HG03196 (cell line): ENCODE data around the gene PSMD1.
A peak's percentile ranks its signal among the peaks of the same experiment; 100 is the strongest.
"Not testable (repeated sequence)": the region's sequence is repeated elsewhere in the genome, so short reads cannot be mapped to it uniquely, and the experiment has no call there.

ENCODE experiments used
- ATAC-seq: cut with Tn5 transposase; IDR thresholded peaks from one replicate; pipeline ENCODE4 v1.9.1; 2021; ENCODE audit not compliant: unreplicated experiment

PSMD1 gene

DNA sequence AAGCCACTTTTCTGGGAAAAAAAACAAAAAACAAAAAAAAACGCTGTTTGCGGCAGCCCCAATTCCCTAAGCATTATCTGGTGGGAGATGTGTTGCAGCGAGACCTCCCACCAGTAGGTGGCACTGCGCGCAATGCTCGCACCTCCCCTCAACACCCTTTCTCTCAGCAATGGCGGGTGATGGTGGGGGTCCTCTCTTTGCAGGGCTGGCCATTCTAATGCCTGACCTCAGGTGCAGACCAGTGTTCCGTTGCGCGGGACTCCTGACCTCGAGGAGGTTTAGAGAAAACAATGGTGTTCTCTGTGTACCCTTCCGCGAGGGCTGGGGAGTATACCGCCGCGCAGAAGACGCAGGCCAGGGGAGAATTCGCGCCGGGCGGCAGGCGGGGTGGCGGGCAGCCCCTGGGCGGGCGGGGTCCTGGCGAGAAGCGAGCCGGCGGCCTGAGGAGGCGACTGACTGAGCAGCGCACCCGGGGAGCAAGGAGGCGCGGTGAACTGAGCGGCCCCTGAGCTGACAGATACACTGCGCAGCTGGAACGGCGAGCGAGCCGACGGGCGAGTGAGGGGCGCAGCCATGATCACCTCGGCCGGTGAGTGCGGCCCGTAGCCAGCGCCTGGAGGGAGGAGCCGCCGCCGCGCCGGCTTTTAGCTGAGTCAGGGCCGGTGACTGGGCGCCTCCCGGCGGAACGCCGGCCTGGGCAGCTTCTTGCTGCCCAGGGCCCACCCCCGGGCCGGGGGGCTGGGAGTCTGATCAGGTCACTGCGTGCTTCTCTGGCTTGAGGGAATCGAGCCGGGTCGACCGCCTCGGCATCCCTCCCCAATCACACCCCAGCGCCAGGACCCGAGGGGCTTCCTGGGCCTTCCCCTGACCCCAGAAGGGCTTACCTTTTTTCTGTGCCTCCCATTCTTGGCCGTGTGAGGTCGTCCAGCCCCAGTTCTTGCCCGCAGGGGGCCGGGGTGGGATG is at the start of gene PSMD1:
Gene PSMD1 (plus strand): TSS at position 415 of the 964 bp plus-strand sequence. CDS start 159 bp downstream, at position 574.
- peak; percentile 81 for ATAC-seq

DNA sequence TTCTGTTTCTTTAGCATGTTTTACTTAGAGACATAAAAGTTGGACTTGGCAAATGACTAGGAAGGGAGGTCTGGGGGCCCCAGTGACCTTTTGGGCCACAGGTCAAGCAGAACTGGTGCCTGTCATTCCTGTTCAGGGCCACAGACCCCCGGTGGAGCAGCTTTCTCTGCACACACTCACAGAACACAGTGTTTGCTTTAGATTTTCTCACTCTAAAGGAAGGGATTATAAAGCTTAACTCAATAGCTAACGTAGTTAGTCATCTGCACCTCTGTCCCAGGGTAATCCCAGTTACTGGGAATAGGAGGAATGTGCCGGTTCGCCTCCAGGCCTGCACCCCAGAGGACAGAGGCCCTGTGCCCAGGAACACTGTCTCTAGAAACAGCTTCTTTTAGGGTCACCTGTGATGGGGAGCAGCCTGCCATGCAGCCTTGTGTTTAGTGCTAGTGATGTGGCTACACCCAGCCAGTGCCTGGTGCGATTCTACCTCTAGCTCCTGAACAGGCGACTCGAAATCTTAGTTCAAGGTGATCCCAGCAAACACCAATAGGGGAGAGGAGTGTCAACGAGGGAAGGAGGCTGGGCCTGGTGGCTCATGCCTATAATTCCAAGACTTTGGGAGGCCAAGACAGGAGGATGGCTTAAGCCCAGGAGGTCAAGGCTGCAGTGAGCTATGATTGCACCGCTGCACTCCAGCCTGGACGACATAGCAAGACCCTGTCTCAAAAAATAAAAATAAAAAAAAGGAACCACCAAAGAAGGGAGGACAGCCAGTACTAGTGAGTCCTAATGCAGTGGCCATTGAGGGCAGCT is 49.2 kb upstream of the PSMD1 start:
- no peak for ATAC-seq

DNA sequence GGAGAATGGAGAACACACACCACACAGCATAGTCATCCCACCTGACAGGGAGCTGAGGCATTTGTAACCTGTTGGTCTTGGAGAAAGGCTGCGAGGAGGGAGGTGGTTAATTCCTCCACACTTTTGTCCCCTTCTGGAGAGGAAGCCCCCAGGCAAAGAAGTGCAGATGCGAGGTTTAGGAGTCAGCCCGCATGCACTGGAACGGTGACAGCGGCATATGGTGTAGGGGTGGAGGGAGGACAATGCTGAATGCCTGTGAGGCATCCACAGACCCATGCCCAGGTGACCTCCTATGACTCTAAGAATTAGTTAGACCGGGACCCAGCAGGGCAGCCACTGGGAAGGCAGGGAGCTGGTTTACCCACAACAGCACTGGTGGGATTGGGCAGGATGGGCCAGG is 48.5 kb upstream of the PSMD1 start:
- no peak for ATAC-seq

DNA sequence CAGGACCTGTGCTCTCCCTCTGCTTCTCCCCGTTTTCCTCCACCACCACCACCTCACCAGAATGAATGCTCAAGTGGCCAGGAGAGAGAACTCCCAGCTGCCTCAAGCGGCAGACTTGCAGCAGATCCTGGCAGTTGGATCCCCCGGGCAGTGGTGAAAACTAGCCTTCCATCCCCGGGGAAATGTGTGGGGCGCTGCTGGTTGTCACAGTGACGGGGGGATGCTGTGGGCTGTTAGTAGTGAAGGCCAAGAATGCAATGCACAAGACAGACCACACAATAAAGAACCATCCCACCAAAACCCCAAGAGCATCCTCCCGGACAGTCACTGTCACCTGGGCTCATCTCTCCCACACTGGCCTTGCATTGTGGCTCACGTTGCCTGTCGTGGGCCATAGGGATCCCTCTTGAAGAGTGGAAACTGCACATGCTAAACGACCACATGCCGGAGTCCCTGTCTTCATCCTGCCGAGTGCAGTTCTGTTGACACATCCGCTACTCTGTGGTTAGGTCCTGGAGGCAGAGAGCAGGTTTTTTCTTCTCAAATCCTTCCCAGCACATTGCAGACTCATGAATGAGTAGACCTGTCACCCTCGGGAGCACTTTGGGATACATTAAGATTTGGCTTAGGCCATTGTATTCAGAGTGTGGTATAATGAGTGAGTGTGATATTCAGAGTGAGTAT is 47.3 kb upstream of the PSMD1 start:
- ATAC-seq: no peak

DNA sequence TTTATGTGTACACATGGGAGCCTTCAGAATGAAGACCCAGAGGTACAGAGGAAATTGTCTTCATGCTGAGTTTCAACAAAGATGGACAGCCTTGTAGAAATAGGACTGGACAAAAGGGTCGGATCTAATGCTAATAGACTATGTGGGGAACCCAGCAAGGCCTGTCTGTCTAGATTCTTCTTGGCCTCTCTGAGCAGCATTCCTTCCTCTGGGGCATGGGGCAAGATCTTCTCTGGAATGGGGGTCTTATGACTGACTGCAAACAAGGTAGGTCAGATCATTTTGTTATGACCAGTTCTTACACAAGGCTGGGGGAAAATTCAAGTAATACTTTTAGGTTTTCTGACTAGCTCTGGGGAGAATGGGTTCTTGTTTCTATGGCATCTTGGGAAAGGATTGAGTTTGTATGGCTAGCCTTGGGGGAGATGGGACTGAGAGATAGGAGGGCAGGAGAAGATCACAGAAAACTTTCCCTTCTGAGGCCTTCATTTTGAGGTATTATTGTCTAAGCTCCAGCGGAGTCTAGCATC is 46.4 kb upstream of the PSMD1 start:
- ATAC-seq: no peak

DNA sequence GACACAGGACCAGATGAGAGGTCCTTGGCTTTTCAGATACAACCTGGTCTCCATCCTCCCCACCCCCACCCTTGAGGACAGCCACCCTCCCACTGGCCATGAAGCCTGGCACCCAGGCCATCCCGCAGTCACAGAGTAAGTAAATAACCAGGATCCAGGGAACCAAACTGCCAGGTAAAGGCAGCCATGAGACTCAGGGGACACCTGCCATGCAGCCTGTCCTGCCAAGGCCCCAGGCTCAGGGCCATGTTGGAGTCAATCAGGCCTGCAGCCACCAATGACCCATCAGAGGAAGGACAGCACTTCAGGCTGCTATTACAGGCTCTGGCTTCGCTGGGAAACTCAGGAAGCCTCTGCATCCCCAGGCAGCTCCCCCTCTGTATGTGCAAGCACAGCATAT is 45.1 kb upstream of the PSMD1 start:
- ATAC-seq: no peak

DNA sequence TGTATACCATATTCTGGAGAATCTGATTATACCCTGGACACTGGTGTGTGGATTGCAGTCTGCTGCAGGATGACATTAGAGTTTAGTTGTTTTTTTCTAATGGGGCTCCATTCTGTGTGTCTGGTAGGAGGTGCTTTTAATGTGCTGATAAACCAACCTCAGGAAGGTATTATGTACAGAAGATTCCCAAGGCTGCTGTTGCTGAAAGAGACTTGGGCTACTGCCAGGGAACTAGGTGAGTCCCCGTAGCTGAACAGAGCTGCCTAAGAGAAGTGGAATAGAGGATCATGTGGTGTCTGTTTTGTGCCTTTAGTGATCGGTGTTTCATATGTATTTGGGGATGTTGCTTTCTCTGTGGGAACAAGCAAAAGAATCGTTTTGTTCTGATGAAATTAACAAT is 44.2 kb upstream of the PSMD1 start:
- ATAC-seq: no peak

DNA sequence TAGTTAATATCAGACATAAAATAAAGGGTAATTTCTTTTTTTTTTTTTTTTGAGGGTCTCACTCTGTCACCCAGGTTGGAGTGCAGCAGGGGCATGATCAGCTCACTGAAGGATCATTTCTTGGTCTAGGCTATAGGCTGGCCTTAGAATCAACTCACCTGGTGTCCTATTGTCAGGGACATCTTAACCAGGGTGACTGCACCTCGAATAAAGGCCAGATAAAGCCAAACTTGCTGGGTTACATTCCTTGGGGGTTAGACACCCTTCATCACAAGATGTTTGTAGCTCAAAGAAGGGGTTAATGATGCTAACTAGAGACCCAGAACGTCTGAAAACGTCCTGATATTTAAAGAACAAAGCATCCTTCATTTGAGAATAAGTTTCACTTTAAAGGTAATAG is 42.8 kb upstream of the PSMD1 start:
- no peak for ATAC-seq

DNA sequence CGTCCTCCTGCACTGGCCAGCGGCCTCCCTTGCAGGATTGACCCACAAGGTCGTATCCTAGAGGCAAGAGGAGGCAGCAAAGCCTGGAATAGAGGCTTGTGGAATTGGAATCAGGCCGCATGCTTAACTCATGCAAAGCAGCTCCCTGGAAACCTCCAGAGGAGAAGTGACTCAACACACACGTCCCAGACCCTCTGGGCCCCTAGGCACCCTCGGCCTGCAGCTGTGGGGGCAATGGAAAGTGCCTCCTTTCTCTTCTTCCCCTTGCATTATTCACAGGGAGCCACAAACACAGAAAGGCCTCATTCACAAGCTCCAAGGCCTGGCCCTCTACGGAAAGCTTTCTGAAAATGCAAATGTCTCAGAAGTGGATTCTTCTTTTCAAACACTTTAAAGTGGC is 41.2 kb upstream of the PSMD1 start:
- ATAC-seq: no peak

DNA sequence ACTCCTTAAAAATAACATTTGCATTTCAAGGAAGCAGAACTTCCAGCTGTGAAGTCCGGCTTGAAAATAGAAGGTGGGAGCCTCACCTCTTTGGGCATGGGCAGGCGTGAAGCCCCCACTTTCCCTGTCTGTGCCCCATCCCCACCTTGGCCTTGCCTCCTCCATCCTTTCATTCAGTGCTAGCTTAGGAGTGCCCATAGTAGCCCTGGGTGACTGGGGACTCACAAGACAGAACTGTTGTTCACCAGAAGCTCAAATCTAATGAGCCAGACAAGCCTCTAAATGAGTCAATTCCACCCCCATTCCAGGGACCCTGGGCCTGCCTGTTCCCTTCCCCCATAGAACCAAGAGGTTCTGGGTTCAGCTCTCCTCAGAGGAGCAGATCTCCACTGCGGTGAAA is 40.7 kb upstream of the PSMD1 start:
- ATAC-seq: no peak

DNA sequence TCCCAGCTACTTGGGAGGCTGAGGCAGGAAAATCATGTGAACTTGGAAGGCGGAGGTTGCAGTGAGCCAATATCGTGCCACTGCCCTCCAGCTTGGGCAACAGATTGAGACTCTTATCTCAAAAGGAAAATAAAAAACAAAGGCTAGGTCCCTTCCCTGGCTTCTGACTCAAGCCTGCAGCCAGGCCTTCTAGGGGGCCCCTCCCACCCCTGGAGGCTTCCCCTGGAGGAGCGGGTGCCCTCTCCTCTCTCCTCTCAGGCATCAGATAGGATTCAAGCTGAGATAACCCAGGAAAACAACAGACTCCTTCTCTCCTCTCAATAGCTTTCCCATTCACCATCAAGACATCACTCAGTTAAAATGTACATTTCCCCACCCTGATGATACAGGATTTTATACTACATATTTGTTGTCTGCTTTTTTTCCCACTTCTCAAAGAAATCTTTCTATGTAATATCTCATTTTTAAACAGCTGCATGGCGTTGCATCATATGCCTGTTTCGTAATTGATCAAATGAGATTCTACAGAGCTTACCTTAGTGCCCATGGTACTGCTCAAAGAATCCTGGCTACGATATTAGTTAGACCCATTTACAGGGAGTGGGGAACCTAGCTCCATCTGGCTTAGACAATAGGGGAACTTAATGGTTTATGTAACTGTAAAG is 40.0 kb upstream of the PSMD1 start:
- ATAC-seq: no peak

DNA sequence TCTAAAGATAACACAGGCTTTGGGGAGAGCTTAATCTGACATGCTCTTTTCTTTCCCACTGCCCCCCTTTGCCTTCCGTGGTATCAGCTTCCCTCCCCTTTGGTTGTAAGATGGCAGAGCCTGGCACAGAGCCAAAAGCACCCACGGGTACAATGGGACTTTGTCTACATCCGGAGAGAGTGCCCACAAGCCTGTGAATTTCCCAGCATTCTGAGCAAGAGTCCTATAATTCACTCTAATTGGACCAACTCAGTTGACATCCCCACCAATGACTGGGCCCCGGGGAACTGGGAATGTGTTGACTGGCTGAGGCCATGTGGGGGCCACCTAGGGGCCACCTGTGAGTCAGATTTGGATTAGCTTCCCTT is 39.5 kb upstream of the PSMD1 start:
- no peak for ATAC-seq

DNA sequence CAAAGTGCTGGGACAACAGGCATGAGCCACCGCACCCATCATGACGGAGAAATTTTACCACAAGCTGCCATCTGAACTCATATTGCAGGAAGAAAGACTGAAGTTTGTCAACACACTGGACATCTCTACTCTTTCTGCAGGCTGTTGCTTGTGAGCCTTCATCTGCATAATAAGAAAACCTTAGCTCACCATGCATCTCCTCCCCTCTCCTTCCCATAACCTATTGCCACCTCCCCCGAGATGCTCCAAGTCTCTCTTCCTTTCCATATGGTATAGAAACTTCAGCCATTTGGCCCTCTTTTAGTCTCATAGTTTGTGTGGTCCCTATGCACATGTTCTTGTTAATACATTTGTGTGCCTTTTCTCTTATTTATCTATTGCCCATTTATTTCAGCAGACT is 38.5 kb upstream of the PSMD1 start:
- ATAC-seq: no peak

DNA sequence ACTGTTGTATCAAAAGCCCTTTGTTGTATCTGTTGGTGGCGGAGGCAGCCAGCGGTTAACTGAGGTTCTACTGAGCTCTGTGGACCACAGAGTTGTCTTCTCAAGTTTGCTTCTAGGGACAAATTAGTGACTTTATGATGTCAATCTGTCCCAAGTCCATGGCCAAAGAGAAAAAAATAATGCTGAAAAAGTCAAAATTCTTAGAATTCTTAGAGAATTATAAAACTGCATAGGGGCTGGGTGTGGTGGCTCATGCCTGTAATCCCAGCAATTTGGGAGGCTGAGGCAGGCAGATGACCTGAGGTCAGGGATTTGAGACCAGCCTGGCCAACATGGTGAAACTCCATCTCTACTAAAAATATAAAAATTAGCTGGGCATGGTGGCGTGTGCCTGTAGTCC is 31.6 kb upstream of the PSMD1 start:
- not testable (repeated sequence) for ATAC-seq

DNA sequence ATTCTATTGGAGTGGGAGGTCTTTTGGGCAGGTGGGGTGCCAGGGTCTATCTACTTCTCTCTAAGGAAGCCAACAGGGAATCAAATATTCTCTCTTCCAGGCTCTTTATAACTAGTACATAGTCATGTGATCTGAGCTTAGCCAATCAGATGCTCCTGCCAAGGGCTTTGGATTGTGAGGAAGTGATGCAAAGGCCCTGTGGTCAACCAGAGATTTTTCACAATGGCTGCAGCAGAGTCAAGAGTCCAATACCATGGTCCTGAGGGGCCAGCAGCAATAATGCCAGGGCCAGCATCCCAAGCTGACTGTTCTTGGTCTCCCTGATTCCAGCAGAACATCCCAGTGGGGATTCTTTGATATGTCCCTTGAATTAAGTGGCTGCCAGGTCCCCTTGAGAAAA is 27.8 kb upstream of the PSMD1 start:
- ATAC-seq: no peak

DNA sequence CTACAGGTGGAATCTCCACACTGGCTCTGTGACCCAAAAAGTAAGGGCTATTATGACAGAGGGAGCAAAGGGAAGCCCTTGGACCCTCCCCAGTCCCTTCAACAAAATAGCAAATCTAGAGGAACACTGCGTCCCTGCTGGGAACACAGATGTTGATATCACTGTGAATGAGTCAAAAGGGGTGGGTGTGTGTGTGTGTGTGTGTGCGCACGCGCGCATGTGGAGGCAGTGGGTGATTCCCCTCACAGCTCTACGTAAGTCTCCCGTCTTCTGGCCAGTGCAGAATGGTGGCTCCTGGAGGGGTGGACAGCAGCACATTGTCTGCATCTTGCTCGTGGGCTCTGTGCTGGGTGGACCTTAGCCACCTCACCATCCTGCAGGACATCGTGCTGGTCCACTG is 27.1 kb upstream of the PSMD1 start:
- ATAC-seq: no peak

DNA sequence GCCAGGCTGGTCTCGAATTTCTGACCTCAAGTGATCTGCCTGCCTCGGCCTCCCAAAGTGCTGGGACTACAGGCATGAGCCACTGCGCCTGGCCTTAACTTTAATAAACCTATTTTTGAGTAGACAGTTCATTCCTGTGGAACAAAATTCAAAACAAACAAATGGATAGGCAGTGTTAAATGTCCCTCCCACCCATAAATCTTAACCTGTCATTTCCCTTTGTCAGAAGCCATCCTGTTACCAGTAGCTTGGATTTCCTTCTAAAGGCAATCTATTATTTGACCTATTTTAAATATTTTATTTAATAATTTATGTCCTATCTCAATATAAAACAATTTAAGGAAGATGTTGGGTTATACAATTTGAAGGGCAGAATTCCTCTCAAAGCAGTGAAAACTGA is 25.9 kb upstream of the PSMD1 start:
- no peak for ATAC-seq

DNA sequence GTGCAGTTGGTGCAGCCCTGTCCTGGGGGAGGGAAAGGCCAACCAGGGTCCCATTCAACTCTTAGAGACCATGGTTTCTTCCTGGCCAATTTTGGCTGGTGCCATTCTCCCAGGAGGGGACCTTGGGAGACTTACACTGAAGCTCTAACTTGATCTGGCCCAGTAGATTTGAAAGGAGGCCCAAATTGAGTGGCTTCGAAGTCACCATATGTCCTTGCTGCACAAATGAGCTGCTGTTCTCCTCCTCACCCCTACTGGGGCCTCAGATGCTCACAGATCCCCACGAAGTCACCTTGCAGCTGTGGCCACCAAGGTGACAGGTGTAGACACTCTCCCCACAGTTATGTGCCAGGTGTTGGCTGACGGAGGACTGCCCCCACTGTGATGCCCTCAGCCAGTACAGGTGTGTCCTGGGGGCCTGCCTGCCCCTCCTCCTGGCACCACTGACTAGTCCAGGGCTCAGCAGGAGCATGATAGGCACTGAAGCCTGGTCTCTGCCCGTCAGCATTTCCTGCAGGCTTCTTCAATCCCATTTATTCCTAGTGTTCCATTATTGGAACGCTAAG is 24.0 kb upstream of the PSMD1 start:
- no peak for ATAC-seq

DNA sequence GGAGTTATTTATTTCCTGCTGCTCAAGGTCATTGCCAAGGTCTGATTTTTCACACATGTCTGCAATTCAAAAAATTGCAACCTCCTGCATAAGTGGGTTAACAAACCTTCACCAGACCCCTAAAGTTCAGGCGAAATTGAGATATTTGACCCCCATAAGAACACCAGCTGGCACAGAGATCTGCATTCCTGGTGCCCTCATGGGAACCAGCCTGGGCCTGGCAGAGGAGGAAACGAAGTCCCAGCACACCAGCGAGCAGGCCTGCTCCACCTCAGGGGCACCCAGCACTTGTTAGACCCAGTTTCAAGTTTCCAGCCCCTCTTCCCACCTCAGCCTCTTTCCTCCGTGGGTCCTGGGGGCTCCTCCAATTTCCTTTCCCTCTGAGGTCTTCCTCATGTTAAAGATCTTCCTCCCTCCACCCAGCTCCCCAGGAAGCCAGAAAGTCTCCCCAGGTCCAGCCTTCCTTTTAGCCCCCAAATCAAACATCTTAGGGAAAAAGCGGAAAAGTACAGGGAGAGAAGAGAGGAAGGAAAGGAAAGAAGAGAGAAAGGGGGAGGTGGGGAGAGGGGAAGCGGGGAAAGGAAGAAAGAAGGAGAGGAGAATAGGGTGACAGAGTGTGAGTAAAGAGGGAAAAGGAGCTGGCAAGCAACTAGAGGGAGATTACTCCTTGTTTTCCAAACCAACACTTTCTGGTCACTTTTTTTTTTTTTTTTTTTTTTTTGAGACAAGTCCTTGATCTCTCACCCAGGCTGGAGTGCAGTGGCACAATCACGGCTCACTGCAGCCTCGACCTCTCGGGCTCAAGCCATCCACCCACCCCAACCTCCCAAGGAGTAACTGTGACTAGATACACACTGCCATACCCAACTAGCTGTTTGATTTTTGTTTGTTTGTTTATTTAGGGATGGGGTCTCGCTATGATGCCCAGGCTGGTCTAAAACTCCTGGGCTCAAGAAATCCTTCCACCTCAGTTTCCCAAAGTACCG is 23.2 kb upstream of the PSMD1 start:
- no peak for ATAC-seq
